ENCODE measurements around the gene TSPAN18.

The TSPAN18 gene

GRCh38 chr11:44848203-44848962 is 121.6 kb downstream of the TSPAN18 start:
- DNase-seq (ENCODE audit: low read depth in 2 of 2), result no peak

DNA sequence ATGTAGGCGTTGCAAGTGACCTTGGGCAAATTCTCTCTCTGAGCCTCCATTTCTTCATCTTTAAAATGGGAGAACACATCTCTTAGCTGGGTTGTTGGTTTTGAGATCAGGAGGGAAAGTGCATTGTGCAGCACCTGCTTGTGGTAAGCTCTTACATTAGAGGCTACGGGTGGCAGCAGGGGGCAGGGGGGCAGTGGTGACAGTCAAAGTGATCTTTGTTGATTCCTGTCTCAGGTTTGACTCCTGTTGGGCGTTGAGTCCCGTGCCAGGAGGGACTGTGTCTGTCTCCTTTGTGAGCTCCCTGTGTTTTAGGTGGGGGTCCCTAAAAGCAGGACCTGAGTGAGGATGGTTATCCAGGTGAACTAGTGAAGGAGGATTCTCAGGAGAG is 122.2 kb downstream of the TSPAN18 start:
- DNase-seq (ENCODE audit: low read depth in 2 of 2), result no peak

- DNase-seq (ENCODE audit: low read depth in 2 of 2), result no peak
Measured at GRCh38 chr11:44849424-44849823, 122.7 kb downstream of the TSPAN18 start.

- DNase-seq (ENCODE audit: low read depth in 2 of 2), result no peak
Measured at GRCh38 chr11:44849922-44850321, 123.2 kb downstream of the TSPAN18 start.

DNA sequence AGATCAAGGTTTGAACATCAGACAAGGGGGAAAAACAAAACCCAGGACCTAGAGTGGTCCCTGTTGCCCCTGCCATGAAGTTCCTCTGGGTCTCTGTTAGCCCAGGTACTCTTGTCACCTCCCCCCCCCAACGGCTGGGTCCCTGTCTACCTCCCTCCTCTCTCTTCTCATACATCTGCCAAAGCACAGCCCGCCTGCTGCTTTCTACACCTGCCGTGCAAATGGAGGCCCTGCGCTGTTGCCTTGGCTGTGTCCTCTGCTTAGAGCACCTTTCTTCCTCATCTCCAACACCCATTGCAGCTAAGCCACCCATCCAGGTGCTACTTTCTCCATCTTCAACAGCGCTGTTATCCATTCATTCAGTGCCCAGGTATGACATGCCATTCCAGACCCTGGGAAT is 124.7 kb downstream of the TSPAN18 start:
- no peak for DNase-seq (ENCODE audit: low read depth in 2 of 2)

- DNase-seq (ENCODE audit: low read depth in 2 of 2), result no peak
Measured at GRCh38 chr11:44852159-44852747, 125.5 kb downstream of the TSPAN18 start.

- DNase-seq (ENCODE audit: low read depth in 2 of 2), result no peak
Measured at GRCh38 chr11:44852952-44853351, 126.2 kb downstream of the TSPAN18 start.

DNA sequence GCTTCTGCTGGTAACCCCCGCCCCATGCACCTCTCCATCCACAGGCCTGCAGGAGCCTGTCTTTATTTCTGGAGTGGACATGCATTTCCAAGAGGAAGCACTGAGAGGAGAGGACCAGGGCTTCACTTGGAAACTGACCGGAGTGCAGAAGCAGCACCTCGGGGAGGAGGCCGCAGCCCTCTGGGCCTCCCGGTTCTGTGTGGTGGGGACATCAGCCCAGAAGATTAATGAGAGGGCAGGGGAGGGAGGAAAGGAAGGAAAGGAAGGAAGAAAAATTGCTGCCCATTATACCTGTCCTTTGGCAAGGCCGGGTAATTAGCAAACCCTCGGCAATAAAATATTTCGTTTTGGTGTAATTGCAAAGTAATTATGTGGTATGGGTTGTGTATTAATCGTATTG is 126.9 kb downstream of the TSPAN18 start:
- DNase-seq (ENCODE audit: low read depth in 2 of 2), result no peak

DNA sequence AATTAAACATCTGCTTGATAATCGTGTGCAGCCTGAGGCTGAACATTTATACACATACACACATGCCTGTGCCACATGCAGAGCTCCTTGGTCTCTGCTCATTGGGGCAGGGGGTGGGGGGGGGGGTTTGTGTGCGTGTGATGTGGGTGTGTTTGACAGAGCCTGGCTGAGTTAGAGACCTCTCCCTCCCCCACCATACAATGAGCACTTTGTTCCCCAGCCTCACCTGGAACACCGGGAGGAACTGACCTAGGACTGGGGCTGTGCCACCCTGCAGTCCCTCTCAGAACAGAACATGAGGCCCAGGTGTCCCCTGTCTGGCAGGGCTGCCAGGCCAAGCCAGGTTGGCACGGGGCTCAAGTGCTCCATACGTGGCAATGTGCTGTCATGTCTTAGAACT is 127.3 kb downstream of the TSPAN18 start:
- DNase-seq (ENCODE audit: low read depth in 2 of 2), result no peak

- no peak for DNase-seq (ENCODE audit: low read depth in 2 of 2)
Measured at GRCh38 chr11:44854741-44855492, 128.2 kb downstream of the TSPAN18 start.

DNA sequence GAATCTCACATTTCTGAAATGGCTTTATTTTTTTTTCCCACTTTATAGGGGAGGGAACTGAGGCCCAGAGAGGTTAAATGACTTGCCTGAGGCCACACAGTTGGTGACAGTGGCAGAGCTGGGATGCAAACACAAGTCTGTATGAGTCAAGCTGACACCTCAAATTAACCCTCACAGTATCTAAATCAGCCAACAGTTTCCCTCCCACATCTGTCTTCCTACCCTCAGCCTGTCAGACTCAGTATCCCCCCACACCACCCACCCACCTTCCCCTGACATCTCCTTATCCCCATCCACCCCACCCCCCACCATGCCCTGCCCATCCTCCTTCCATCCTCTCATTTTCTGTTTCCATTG is 128.7 kb downstream of the TSPAN18 start:
- DNase-seq (ENCODE audit: low read depth in 2 of 2), result peak in 1 of 2 donors; percentile 5

DNA sequence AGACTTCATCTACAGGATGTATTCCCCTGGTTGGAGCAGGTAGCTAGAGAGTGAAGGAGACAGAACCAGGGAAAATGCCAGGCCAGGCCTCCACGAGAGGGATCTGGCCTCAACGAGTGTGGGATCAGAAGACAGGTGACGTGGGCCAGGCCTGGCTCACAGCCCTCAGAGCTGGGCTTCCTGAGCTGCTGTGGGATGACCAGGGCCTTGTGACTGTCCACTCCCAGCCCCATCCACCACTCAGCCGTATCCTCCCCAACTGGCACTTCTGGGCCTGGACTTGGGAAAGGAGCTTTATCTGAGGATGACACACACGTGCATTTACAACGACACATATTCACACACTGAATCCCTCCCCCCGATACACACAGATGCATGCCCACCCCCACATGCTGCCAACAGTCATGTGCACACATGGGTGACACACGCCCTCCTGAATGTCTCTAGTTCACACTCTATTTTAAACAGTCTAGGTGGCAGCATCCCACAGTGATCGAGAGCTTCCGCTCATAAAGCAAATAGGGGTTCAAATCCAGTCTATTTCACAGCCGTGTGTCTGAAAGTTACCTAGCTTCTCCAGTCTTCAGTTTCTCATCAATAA is 130.8 kb downstream of the TSPAN18 start:
- DNase-seq (ENCODE audit: low read depth in 2 of 2), result no peak

GRCh38 chr11:44858796-44859527 is 132.2 kb downstream of the TSPAN18 start:
- DNase-seq (ENCODE audit: low read depth in 2 of 2), result no peak

DNA sequence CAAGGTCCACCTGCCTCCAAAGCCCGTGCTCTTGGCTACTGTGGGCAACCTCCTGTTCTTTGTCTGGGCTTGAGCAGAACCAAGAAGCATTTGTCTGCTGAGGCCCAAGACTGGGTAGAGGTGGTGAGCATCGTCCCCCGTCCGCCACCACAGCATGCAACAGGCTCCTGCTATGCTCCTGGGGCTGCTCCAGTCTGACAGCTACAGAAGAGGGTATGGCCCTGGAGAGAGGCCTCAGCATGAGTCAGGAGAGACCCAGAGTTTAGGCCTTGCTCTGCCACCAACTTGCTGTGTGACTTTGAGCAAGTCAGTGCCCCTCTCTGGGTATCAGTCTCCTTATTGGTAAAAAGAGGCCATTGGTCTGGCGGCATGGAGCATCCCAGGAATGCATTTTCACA is 132.8 kb downstream of the TSPAN18 start:
- no peak for DNase-seq (ENCODE audit: low read depth in 2 of 2)

GRCh38 chr11:44860346-44860745 is 133.6 kb downstream of the TSPAN18 start:
- DNase-seq (ENCODE audit: low read depth in 2 of 2), result no peak

DNA sequence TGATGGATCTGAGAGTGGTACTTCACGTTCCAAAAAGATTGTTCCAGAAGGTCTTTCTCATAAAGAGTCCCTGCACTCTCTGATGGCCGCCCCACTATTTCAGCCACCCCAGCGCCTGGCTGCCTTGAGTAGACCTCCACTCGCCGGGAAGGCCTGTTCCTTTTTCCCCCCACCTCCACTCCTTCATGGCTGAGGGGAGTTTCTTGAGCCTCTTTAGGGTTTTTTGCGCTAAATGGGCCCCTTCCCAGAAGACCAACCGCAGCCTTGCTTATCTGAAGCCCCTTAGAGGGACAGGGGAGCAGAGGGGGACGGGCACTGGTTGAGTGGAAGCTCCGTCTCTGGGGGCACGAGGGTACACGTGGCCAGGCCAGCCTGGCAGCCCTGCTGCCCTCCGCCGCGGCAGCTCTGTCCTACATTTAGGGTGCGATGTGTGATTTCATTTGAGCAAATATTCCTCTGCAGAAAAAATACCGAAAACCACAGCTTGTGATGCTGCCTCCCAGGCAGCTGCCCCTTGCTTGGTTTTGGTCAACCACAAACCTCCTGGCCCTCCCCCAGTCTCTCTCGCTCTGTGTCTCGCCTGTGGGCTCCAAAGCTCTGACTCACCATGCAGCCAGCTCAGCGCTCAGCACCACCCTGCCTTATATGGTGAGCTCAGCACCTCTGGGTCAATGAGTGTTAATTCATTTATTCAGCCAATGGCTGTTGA is 135.2 kb downstream of the TSPAN18 start:
- peak; percentile 78 to 82 for DNase-seq (ENCODE audit: low read depth in 2 of 2)

DNA sequence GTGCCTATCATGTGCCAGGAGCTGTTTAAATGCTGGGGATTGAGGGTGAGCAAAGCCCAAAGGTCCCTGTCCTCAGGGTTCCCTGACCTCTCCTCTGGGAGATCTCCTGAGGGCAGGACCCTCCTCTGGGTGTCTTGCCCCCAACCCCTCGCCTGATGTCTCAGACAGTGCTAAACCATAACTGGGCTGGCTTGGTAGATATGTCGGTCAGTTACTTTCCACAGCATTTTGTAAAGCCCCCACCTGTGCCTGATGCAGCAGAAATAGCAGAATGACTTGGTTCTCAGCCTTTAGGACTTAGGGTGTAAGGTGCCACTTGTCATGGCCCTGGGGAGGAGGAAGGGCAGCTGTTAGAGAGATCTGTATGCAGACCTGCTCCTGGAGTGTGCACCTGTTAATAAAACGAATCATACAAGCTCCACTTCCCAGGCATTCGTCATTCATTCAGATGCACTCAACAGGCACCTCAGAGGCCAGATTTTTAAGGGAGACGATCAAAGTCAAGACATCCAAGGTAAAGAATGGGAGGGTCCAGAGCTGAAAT is 135.9 kb downstream of the TSPAN18 start:
- no peak for DNase-seq (ENCODE audit: low read depth in 2 of 2)

DNA sequence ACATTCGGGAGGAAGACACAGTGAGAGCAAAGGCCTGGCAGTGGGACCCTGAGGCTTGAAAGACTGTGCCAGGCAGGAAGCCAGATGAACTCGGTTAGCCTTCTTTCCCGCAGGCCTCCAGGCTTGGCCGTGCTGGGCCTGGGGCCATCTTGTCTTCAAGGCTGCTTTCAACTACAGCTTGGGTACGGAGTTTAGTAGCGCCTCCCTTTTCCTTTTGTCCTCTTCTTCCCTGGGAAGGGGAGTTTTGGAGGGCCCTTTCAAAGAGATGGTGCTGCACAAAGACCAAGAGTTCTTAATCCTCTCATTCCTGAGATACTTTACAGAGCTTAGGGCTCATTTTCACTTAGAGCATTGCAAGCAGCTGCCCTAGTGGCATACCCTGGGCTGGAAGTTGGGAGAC is 136.5 kb downstream of the TSPAN18 start:
- no peak for DNase-seq (ENCODE audit: low read depth in 2 of 2)

GRCh38 chr11:44865866-44866272 is 139.1 kb downstream of the TSPAN18 start:
- no peak for DNase-seq (ENCODE audit: low read depth in 2 of 2)

- DNase-seq (ENCODE audit: low read depth in 2 of 2), result no peak
Measured at GRCh38 chr11:44866286-44866685, 139.5 kb downstream of the TSPAN18 start.

DNA sequence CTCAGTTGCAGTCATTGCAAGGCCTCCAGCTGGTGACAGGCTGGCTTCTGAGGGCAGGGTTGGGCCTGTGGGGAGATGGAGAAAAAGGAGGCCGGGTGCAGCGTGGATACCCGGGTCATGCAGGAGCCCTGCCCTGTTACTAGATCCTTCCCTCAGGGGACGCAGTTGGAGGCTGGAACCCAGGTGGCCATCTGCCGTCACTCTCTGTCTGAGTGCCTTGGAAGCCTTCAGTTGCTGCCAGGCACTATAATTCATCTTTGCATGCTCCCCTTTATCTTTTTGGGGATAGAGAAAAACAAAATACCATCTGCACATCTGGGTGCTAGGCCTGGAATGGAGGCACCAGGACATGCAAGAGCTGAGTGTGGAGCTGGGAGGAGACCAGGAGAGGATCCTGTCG is 141.3 kb downstream of the TSPAN18 start:
- no peak for DNase-seq (ENCODE audit: low read depth in 2 of 2)
